Activated CD4-positive, CD25-positive, alpha-beta regulatory T cell treated with anti-CD3 and anti-CD28 coated beads, Interleukin-2, amount 50 U/mL, for 16 hours (primary cell): ENCODE data around the gene BCAR3.
"Not testable (repeated sequence)": the region's sequence is repeated elsewhere in the genome, so short reads cannot be mapped to it uniquely, and the experiment has no call there.

ENCODE experiments used
- DNase-seq: peaks from one replicate; pipeline ENCODE4 v3.0.0-alpha.2; 2020; ENCODE audit warnings: low read depth, low spot score

Gene BCAR3

DNA sequence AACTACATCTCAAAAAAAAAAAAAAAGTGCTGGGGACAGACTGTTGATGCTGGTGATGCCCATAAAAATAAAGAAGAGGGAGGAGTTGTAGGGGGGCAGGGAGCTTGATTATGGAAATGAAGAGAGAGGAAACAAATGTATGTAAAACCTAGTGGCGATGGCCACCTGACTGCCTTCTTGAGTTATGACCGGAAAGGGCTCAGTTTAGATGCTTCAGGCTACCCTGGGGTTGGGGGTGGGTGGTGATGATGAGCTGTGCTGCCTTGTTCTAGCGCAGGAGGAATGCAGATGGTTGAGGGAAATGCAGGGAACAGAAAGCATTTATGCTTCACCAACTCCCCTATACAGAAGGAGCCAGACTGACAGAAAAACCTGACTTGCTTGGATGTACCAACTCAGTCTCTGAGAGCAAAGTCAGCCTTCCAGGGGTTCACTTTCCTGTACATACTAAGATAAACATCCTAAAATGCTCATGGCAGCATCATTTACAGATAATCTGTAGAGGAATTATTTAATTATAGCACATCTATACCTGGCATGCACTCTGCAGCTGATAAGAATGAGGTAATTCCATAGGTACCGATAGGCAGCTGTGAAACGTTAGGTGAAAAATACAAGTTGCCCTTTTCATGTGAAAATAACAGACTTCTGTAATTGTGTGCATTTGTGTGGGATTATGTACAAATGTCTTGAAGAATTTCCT, 8.0 kb upstream of the BCAR3 start:
- no peak for DNase-seq

DNA sequence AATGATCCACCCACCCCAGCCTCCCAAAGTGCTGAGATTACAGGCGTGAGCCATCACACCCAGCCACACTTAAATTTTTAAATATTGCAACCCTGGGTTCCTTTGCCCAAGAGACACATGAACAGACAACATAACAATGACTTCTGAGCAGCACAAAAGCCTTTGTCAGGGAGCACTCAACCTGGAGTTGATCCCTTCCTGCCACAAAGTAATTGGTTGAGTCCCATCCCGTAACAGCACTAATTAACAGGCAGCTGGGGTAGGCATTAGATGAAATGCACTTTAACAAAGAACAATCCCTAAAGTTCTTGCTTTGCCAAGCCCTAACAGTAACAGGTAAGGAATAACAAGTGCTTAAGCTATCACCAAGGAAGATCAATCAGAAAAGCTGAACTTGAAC, 5.9 kb upstream of the BCAR3 start:
- no peak for DNase-seq

DNA sequence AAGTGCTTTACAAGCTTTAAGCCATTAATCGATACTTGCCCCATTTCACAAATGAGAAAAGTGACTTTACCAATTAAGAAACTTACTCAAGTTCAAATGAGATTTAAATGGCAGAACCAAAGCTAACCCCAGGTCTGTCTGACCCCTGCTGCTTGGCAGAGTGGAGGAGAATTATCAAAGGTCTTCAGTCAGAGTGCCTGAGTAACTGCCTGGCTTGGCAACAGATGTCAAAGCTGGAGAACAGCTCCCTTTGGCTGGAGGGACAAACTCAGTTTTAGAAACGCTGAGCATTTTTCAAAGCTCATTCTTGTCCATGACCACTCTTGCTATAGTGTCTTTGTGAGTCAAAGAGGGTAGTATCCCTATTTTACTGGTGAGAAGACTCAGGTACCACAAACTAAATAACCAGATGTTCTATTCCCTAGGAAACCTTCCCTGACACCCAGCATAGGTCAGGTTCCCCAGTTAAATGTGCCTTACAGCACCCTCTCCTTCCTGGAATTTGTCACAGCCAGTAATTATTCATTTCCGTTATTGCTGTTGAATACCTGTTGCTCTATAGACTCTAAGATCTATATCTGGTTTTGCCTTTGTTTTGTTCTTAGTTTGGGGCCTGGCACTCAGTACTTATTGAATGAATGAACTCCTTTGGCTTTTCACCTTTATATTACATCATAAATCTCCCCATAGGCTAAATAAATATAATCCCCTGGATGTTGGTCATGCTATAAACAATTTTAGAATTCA, 5.0 kb upstream of the BCAR3 start:
- no peak for DNase-seq

DNA sequence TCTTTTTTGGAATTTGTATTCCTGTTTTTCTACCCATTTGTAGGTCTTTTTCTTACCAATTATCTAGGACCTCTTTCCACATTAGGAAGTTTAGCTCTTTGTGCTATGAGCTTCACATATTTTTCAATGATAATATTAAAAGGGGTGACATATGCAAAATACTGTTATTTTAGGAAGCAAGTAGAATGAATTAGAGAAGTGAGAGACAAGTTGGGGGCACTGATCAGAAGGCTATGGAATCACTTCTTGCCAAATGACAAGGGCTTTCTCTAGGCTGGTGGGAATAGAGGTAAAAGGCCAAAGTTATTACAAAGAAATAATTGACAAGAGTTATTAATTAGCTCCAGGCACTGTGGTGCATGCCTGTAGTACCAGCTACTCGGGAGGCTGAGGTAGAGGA, 4.3 kb upstream of the BCAR3 start:
- DNase-seq, result no peak

DNA sequence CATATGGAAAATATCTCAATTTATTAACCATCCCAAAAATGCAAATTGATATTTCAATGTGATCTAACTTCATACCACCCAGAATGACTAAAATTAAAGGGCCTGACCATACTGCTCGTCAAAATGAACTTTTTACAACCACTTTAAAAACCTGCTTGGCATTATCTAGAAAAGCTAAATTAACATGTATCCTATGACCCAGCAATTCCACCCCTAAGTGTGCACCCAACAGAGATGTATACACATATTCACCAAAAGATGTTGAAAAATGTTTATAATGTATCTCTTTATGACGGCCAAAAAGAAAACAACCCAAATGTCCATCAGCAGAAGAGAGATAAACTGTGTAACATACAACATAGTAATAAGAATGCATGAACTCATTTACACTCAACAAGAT, 1.6 kb upstream of the BCAR3 start:
- no peak for DNase-seq

DNA sequence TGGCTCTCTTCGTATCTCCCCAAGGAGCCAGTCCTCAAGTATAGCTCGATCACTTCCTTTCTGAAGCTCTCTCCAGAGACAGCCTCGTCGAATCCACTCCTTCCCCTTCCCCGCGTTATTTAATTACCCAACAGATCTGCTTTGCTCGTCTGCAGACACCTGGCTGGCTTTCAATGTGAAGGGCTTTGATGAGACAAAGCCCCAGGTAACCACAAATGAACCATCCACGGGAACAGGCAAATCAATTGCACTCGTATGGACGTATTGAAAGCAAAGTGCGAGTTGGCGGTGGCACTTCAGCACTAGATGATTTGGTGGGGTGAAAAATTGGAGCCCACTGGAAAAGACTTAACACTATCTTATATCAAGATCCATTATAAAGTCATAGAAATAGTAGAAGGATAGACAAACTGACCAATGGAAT, 364 bp upstream of the BCAR3 start:
- no peak for DNase-seq

DNA sequence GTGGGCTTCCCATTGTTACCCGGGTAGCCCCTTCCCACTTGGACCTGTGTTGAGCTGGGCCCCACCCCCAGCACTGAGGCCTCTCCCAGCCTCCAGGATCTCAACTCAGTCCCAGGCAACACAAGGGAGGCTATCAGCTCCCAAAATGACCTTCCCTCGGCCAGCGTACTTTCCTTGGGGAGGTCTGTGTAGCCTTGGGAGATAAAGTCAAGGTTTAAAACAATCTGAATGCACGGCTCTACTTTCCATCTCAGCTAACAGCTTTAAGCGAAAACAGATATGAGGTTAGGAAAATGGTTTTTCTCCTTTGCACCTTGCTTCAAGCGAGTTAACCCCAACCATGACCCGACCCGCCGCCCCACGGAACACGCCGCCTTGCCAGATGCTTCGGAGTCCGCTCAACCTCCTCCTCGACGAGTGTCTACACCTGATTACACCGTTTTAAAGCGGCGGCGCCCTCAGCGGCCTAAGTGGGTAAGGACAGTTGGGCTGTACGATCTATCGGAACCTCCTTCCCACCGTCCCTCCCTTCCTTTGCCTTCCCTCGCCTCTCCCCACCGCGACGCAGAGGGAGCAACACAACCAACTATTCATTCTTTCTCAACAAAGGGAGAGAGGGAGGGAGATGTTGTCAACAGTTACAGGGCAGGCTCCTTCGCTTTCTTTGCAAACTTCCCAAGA, 1.1 kb downstream of the BCAR3 start:
- no peak for DNase-seq

DNA sequence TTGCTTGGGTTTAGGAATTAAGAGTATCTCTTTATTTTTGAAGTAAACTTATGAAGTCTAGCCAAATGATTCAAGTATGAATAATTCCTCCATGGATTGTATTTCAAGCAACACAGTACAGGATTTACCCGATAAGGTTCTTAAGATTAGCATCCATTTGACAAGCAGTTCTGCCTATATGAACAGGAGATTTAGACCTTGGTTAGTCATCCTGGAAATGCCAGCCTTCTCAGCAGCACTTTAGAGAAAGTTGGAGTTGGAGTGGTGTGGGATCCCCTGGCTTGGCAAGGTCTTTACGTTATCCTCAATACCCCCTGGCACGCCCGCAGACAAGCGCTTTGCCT, 1.6 kb downstream of the BCAR3 start:
- DNase-seq, result no peak

DNA sequence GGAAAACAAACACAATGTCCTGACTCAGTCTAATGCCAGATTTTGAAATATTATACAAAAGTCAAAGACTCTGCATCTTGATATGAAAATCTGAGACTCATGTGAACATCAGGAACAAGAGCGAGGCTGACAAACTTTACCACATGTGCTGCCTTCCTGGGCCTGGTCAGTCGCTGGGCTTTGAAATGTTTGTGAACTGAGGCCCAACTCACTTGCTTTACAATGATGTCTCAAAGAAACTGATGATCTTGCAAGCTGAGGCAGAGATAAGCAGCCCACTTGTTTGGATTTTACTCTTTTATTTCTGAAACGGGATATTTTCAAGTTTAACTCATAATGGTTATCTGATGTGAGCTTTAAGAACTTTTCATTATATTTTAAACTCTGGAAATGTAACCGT, 2.1 kb downstream of the BCAR3 start:
- DNase-seq, result no peak

DNA sequence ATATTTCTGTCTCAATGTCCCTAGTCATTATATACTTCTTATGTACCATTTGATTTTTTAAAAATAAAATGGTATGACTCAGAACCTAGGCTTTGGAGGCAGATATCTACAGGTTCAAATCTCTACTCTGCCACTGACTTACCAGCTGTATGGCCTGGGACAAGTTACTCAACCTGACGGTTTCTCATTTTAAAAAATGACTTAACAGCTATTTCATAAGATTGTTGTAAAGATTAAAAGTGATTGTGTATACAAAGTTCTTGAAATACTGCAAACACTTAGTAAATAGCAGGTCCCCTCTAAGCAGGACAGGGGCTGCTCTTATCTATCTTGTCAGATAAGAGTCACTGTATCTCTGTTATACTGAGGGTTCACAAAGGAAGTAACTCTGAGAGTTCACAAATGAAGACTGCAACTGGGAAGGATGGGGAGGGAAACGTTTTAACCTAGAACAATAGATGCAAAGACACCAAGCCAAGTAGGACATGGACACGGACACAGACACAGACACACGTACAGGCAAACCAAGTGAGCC, 2.6 kb downstream of the BCAR3 start:
- no peak for DNase-seq

DNA sequence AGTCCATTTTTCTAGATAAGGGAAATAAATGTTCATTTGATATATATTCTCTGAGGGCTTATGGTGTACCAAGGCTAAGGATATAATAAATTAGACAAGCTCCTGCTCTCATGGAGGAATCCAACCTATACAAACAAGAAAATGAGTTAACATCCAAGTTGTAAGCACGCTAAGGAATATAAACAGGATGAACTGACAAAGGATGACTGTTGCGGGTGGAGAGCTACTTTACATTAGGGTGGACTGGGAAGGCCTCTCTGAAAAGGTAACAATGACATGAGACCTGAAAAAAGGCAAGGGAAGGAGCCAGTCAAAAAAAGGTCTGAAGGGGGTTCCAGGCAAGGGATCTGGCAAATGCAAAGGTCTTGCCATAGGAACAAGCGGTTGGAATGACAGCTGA, 3.1 kb downstream of the BCAR3 start:
- DNase-seq, result no peak

DNA sequence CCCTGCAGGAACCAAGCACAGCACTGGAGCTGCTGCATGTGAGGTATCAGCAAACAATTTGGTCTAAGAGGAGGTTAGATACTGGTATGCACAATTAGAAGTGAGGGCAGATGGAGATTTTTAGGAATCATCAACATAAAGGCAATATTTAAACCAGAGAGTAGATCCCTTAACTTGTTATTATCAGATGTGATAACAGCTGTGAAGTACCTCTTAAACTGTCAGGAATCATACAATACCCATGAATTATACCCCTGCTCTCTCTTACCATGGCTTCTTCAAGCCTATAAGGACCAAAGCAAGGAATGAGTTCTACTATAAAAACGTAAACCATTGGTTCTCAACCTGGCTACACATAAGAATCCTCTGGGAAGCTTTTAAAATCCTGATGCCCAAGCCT, 3.9 kb downstream of the BCAR3 start:
- DNase-seq, result no peak

DNA sequence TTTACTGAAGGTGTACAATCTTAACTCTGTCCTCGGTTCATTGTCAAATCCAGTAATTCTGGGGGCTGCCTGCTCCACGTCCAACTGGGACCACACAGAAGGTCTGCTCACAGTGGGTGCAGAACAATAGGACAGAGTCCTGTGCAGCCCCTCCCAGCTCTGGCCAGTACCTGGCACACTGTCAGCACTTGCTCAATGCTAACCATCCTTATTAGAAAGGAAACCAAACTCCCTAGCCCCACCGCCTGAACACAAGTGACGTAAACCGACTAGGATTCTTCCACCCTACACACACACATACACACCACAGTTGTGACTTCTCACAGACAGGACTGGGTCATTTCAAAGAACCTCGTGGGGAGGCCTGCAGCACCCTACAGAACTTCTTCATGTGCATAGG, 5.2 kb downstream of the BCAR3 start:
- no peak for DNase-seq

DNA sequence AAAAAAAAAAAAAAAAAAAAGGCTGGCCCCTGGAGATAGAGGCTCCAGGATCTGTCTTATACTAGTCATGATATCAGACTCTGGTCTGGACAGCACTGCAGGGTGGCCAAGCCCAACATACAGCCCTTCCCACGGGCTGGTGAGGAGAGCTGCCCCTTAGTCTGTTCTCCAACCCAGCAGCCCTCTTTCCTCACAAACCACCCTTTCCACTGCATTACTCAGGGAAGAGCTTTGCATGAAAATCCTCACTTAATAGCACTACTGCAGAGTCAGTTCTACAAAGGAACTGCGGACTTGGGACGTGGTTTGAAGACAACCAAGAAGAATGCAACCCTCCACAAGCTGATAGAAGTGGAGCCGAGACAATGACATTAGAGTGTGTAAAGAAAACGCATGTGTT, 5.7 kb downstream of the BCAR3 start:
- no peak for DNase-seq

DNA sequence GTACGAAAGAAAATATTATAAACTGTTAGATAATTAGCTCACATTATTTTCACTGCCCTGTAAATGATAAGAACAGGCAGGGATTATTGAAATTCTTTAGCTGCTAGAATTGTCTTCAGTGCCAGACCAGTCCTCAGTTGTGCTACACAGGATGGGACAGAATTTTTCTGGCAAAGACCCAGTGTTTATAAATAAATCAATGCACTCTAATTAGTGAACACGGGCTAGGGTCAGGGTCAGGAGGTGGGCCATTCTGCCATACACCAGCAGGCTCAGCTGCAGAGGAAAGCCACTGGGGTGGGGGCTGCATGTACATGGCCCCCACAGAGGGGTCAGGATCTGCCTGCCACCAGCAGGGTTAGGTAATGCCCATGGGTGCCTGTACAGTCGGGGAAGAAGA, 6.4 kb downstream of the BCAR3 start:
- DNase-seq, result no peak

DNA sequence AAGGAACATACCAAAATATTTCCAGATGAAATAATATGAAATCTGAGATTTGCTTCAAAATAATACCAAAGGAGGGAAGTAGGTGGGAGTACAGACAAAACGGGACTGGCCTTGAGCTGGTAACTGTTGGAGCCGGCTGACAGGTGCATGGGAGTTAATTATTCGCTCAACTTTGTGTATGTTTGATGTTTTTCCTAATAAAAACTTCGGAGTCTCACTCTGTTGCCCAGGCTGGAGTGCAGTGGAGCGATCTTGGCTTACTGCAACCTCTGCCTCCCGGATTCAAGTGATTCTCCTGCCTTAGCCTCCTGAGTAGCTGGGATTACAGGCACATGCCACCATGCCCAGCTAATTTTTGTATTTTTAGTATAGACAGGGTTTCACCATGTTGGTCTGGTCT, 7.6 kb downstream of the BCAR3 start:
- not testable (repeated sequence) for DNase-seq

DNA sequence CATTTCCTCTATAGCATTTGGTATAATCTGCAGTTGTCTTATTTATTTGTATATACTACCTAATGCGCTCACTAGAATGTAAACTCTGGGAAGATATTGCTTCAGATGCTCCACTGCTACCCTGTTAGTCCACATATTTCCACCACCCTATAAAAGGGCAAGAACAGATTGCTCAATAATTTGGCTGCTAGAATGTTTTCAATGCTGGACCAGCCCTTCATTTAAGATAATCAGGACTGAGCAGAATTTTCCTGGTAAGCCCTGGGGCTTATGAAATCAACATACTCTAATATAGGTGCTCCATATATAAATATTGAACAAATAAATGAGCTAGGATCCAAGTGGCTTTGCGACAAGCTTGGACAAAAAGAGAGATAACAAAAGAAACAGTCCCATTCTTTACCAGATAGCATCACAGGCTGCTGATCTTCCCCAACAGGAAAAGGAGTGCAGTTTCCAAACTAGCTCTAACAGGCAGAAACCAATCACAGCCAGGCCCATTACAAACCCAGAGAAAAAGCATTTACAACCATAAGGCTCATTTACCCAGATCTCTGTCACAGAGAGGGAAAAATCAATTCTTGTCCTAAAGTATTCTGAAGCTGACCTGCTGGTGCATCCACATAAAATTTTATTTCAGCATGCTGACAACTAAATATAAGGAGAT, 8.3 kb downstream of the BCAR3 start:
- DNase-seq, result no peak

DNA sequence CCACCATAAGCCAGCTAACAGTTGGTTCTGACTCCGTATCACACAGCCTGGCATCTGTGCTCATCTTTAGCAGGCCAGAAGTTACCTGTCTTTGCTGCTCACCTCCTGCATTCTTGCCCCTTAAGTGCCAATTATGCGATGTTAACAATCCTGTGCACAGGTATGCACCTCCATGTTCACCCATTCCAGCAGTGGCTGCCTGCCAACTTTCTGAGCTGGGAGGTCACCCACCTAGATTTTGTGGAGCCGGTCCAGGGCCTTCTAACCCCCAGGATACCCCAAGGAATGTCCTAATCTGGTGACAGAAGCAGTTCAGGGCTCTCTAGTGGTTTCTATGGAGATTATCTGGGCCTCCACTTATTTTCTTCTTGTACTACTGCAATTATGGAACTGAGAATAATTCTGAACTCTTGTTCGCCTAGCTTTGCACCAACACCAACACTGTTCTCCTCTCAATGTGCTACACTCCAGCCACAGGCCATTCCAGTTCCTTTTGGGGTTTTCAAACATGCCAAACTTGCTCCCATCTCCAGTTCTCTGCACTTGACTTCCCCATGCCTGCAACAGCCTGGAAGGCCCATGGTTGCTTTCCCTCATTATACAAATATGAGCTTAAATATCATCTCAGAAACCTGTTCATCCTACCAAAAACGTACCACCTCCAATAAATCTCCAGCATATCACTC, 9.0 kb downstream of the BCAR3 start:
- DNase-seq, result no peak

DNA sequence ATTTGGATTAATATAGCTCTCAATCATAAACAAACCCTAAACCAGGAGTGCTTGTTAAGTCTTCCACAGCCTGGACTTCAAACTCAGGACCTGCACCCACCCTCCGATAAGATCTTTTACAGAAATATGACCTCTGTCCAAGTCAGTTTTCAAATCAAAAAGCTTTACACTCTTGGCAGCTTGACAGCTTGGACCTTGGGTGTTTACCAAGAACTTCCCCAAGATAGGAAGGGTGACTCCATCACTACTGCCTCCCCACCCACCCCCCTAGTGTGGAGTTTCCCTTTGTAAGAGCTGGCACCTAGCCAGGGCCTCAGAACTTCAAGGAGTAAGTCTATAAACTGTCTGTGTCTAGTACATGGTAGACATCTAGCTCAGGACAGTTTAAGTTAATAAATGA, 9.6 kb downstream of the BCAR3 start:
- no peak for DNase-seq

DNA sequence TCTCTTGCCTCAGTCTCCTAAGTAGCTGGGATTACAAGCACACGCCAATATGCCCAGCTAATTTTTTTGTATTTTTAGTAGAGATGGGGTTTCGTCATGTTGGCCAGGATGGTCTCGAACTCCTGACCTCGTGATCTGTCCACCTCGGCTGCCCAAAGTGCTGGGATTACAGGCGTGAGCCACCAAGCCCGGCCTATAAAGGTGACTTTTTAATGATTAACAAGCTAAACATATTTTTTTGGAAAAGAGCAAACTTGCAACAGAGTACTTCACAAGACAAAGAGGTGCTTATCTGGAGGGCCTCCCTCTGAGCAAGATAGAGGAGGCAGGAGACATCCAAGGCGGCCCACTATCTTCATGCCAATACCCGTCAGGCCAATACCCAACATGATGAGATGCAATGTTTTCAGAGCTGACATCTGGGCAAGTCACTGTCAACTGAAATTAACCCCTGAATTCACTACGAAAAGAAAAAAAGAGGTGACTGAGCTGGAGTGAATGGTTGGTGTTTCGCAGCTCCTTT, 10.5 kb downstream of the BCAR3 start:
- DNase-seq, result no peak

DNA sequence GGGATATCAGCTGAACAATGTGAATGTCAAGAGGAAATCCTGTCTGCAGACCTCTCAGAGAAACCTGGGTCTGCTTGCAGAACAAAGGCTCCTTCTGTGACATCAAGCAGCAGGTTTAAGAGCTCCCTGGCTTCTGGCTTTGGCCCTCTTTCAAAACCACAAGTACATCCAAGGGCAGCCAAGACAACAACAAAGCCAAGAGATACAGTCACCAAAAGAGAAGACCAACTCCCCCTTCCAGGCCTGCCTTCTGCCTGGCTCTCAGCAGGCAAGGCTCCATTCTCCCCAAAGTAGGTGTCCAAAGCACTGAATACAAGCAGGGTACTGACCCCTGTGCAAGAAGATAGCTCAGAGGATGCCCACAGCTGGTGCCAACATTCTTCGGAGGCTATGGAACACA, 11.5 kb downstream of the BCAR3 start:
- no peak for DNase-seq
